Activated T-cell treated with anti-CD3 and anti-CD28 coated beads, Interleukin-2, amount 50 U/mL, for 24 hours (primary cell): ENCODE results near the gene HAUS2.
A peak's percentile ranks its signal among the peaks of the same experiment; 100 is the strongest.
"Not testable (repeated sequence)": the region's sequence is repeated elsewhere in the genome, so short reads cannot be mapped to it uniquely, and the experiment has no call there.

Source experiments
- DNase-seq: peaks from one replicate; pipeline ENCODE4 v3.0.0-alpha.2; 2020
- H3K27ac Mint-ChIP-seq: 2 replicates; pipeline ENCODE4 v1.8.0; 2020; ENCODE audit warnings: mild to moderate bottlenecking, mixed read lengths
- H3K27me3 Mint-ChIP-seq: 2 replicates; pipeline ENCODE4 v1.8.0; 2020; ENCODE audit warnings: mixed read lengths
- H3K36me3 Mint-ChIP-seq: 2 replicates; pipeline ENCODE4 v1.8.0; 2020; ENCODE audit warnings: low read depth, mixed read lengths
- H3K4me1 Mint-ChIP-seq: 2 replicates; pipeline ENCODE4 v1.8.0; 2020; ENCODE audit warnings: low read depth, mixed read lengths
- H3K4me3 Mint-ChIP-seq: 2 replicates; pipeline ENCODE4 v1.8.0; 2020; ENCODE audit warnings: mild to moderate bottlenecking, moderate library complexity, mixed read lengths
- H3K9me3 Mint-ChIP-seq: 2 replicates; pipeline ENCODE4 v1.8.0; 2020; ENCODE audit warnings: mixed read lengths

Gene HAUS2

GRCh38 chr15:42549032-42549491 is 424 bp downstream of the HAUS2 start:
- Mint-ChIP-seq H3K9me3 (no peaks in the 10 kb centered on the region), H3K36me3 (peaks cover 70% of the 10 kb centered on the region), H3K27ac (peak overlapping the region; percentile 96), H3K4me3 (peak overlapping the region; percentile 96), H3K4me1 (peaks cover 62% of the 10 kb centered on the region), H3K27me3 (no peaks in the 10 kb centered on the region)
- no peak for DNase-seq

GRCh38 chr15:42549741-42550392 is 1.2 kb downstream of the HAUS2 start:
- Mint-ChIP-seq H3K27me3 (no peaks in the 10 kb centered on the region), H3K4me1 (peaks cover 65% of the 10 kb centered on the region), H3K27ac (peak overlapping the region; percentile 79), H3K9me3 (no peaks in the 10 kb centered on the region), H3K36me3 (peaks cover 70% of the 10 kb centered on the region), H3K4me3 (peak overlapping the region; percentile 96)
- no peak for DNase-seq

- H3K27me3 Mint-ChIP-seq, result no peaks in the 10 kb centered on the region
- peaks cover 37% of the 10 kb centered on the region for H3K4me1 Mint-ChIP-seq
- H3K27ac Mint-ChIP-seq, result no peak overlapping the region
- DNase-seq, result no peak
- H3K36me3 Mint-ChIP-seq, result peaks cover 65% of the 10 kb centered on the region
- no peaks in the 10 kb centered on the region for H3K9me3 Mint-ChIP-seq
- no peak overlapping the region for H3K4me3 Mint-ChIP-seq
Observed at GRCh38 chr15:42553554-42553953, 4.9 kb downstream of the HAUS2 start.

DNA sequence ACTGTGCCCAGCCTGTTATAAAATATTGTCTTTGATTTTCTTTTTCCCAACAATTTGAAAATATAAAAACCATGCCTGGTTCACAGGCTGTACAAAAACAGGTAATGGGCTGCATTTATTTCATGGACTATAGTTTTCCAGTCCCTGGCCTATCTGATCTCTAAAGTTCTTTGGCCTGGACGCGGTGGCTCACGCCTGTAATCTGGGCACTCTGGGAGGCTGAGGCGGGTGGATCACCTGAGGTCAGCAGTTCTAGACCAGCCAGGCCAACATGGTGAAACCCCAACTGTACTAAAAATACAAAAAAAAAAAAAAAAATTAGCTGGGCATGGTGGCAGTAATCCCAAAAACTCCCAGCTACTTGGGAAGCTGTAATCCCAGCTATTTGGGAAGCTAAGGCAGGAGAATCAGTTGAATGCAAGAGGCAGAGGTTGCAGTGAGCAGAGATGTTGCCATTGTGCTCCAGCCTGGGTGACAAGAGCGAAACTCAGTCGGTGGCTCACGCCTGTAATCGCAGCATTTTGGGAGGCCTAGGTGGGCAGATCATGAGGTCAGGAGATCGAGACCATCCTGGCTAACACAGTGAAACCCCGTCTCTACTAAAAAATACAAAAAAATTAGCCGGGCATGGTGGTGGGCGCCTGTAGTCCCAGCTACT is 8.0 kb downstream of the HAUS2 start:
- Mint-ChIP-seq H3K4me1 (peaks cover 21% of the 10 kb centered on the region), H3K36me3 (peaks cover 83% of the 10 kb centered on the region)
- H3K9me3 Mint-ChIP-seq, DNase-seq, H3K27me3 Mint-ChIP-seq, H3K27ac Mint-ChIP-seq, H3K4me3 Mint-ChIP-seq: not testable (repeated sequence)

GRCh38 chr15:42558739-42559138 is 10.1 kb downstream of the HAUS2 start:
- Mint-ChIP-seq H3K27ac (peak overlapping the region; percentile 11), H3K9me3 (no peaks in the 10 kb centered on the region), H3K4me1 (peaks cover 10% of the 10 kb centered on the region), H3K27me3 (no peaks in the 10 kb centered on the region), H3K36me3 (peaks cover 86% of the 10 kb centered on the region), H3K4me3 (no peak overlapping the region)
- no peak for DNase-seq

DNA sequence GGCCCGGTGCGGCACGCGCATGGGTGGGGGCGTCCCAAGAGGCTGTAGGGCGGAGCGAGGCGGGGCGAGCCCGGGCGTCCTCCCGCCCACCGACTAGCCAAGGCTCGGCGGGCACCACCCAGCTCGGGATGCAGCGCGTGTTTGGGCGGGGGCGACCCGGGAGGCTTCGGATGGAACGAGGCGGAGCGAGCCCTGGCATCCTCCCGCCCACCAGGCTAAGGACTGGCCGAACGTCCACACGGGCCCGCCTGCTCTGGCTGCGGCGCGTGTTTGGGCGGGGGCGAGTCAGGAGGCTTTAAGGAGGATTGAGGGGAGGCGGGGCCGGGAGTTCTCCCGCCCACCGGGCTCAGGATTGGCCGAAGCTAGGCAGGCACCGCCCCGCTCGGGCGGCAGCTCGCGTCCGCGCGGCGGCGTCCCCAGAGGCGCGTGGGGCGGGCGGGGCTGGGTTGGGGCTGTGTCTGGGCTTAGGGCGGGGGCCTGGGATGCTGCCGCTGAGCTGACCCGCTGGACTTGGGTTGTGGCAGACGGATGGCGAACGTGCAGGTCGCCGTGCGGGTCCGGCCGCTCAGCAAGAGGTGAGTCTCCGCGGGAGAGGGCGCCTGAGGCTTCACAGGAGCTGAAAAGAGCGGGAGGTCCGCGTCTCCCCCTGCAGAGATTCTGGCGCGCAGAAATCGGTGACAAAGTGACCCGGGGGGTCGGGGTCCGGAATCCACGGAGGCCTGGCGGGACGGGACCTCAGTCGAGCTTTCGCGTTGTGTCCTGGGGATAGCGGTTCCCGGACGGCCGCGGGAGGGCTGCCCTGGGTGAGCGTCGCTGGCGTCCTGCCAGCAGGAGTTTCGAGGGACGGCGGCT is 26.8 kb downstream of the HAUS2 start, which contains the start of gene STARD9:
Gene STARD9, plus strand, starts transcription at position 419 of the 852 bp plus-strand sequence. Its CDS starts 110 bp downstream, at position 529.
- Mint-ChIP-seq H3K36me3 (peaks cover 8% of the 10 kb centered on the region), H3K9me3 (no peaks in the 10 kb centered on the region), H3K4me3 (peak within 1 kb of the TSS; percentile 93), H3K27ac (peak within 1 kb of the TSS; percentile 91), H3K4me1 (peaks cover 24% of the 10 kb centered on the region), H3K27me3 (peaks cover 9% of the 10 kb centered on the region)
- peak; percentile 98 for DNase-seq

DNA sequence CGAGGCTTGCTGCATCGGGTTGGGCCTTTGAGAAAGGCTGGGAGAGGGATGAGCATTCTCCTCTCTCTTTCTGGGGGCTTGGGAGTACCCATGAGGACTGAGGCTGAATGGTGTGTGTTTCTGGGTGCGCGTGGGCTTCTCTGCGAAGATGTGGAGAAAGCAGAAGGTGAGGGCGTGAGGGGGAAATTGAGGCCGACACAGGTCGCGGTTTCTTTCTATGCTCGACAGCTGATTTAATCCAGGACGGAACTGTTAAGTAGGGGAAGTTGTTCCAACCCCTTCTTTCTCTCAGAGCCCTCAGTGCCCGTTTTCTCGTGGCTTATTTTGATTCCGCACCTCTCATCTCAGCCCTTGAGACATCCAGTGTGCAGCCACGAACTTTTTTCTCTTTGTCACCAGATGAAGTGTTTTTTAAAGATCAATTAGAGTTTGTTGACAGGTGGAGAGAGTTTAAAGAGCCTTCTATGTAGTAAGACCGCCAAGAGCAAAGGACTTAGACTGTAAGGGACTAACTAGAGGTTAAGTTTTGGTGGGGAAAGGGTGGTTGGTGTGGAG is 27.5 kb downstream of the HAUS2 start:
- Mint-ChIP-seq H3K36me3 (peaks cover 5% of the 10 kb centered on the region), H3K4me3 (peak overlapping the region; percentile 93), H3K4me1 (peaks cover 29% of the 10 kb centered on the region), H3K27ac (peak overlapping the region; percentile 91), H3K27me3 (peaks cover 9% of the 10 kb centered on the region), H3K9me3 (no peaks in the 10 kb centered on the region)
- DNase-seq, result no peak

- no peak for DNase-seq
- Mint-ChIP-seq H3K36me3 (peaks cover 4% of the 10 kb centered on the region), H3K27ac (no peak overlapping the region)
Observed at GRCh38 chr15:42576776-42577175, 28.1 kb downstream of the HAUS2 start.

DNA sequence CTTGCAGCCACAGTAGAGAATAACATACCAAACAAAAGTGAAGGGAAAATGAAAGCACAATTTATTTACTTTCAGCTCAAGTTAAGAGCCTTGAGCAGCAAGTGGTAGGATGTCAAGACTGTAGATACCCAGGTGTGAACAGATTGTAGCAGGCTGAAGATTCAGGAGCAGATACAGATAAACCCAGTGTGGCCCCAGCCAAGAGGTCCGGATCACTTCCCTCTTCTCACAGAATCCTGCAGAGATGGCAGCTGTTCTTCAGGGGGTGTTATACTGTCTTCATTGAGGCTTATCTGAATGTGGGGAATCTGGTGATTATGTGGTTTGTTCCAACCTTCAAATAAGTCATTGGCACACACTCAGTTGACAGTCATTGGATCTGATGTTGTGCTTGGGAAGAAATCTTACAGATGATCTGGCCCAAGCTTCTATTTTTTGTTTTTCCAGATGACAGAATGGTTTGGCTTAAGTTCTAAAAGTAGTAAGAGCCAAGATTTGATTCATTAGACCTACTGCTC is 28.9 kb downstream of the HAUS2 start:
- H3K27me3 Mint-ChIP-seq, result peaks cover 9% of the 10 kb centered on the region
- H3K9me3 Mint-ChIP-seq, result no peaks in the 10 kb centered on the region
- H3K4me1 Mint-ChIP-seq, result peaks cover 43% of the 10 kb centered on the region
- no peak for DNase-seq
- no peak overlapping the region for H3K27ac Mint-ChIP-seq
- H3K4me3 Mint-ChIP-seq, result no peak overlapping the region
- H3K36me3 Mint-ChIP-seq, result peaks cover 3% of the 10 kb centered on the region

More at GRCh38 chr15:42576776-42577175, 28.1 kb downstream of the HAUS2 start:
- H3K9me3 Mint-ChIP-seq, result no peaks in the 10 kb centered on the region
- peak overlapping the region; percentile 93 for H3K4me3 Mint-ChIP-seq
- peaks cover 35% of the 10 kb centered on the region for H3K4me1 Mint-ChIP-seq
- peaks cover 9% of the 10 kb centered on the region for H3K27me3 Mint-ChIP-seq

DNA sequence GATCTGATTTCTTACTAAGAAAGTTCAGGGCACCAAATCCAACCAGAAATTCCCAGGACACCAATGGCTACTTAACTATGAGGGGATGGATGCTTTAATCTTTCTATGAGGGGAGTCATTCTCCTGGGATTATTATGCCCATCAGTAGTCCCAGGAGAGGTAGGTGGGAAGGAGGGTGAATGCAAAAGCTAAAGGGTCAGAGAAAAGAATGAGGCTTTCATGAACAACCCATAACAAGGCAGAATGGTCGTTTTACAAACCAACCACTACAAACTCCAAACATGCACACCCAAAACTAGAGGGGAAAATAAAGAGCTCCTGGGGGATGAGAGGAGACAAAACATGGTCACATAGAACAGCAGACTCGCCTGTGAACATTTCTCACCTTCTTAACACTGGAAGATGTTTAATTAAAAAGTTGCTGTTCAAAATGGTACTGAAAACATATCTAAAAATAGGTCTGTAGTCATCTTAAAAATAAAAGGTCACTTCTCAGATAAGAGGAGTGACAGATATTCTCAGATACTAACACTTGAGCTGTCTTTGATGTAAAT is 30.4 kb downstream of the HAUS2 start:
- Mint-ChIP-seq H3K36me3 (peaks cover 3% of the 10 kb centered on the region), H3K4me1 (peaks cover 45% of the 10 kb centered on the region), H3K27ac (no peak overlapping the region), H3K9me3 (no peaks in the 10 kb centered on the region), H3K4me3 (no peak overlapping the region), H3K27me3 (peaks cover 9% of the 10 kb centered on the region)
- no peak for DNase-seq

- Mint-ChIP-seq H3K9me3 (no peaks in the 10 kb centered on the region), H3K36me3 (peaks cover 6% of the 10 kb centered on the region), H3K4me1 (peaks cover 32% of the 10 kb centered on the region), H3K27ac (peak overlapping the region; percentile 73), H3K27me3 (peaks cover 8% of the 10 kb centered on the region), H3K4me3 (peak overlapping the region; percentile 74)
- peak; percentile 83 for DNase-seq
Observed at GRCh38 chr15:42581272-42581730, 32.7 kb downstream of the HAUS2 start.

GRCh38 chr15:42582569-42583375 is 34.1 kb downstream of the HAUS2 start:
- H3K4me3 Mint-ChIP-seq, result no peak overlapping the region

GRCh38 chr15:42584031-42584765 is 35.6 kb downstream of the HAUS2 start:
- Mint-ChIP-seq H3K36me3 (peaks cover 6% of the 10 kb centered on the region), H3K4me3 (no peak overlapping the region), H3K27me3 (no peaks in the 10 kb centered on the region), H3K4me1 (peaks cover 23% of the 10 kb centered on the region), H3K27ac (no peak overlapping the region), H3K9me3 (no peaks in the 10 kb centered on the region)
- no peak for DNase-seq

More at GRCh38 chr15:42582569-42583375, 34.1 kb downstream of the HAUS2 start:
- Mint-ChIP-seq H3K27me3 (no peaks in the 10 kb centered on the region), H3K36me3 (peaks cover 6% of the 10 kb centered on the region), H3K27ac (no peak overlapping the region), H3K4me1 (peaks cover 25% of the 10 kb centered on the region), H3K9me3 (no peaks in the 10 kb centered on the region)
- DNase-seq, result no peak
